Measurements from ENCODE around the gene RAB3IP.

DNA sequence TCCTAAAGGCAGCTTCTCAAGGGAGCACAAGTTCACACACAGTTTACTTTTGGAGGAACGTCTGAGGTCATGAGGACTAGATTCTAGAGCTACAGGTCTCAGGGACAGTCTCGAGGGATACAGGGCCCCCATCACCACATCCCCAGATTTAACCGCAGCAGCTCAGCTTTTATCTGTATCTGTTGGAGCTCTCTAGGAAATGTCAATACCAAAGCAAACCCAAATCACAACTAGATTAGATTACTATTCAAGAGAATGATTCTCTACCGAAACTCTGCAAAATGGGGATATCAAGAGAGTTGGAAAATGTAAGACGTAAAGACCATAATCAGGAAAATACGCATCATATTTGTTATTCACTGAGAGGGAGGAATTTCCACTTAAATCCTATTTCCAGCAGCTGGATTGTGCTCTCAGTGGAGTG, 82.4 kb downstream of the RAB3IP start:
- TF ChIP-seq, protein P1, sequence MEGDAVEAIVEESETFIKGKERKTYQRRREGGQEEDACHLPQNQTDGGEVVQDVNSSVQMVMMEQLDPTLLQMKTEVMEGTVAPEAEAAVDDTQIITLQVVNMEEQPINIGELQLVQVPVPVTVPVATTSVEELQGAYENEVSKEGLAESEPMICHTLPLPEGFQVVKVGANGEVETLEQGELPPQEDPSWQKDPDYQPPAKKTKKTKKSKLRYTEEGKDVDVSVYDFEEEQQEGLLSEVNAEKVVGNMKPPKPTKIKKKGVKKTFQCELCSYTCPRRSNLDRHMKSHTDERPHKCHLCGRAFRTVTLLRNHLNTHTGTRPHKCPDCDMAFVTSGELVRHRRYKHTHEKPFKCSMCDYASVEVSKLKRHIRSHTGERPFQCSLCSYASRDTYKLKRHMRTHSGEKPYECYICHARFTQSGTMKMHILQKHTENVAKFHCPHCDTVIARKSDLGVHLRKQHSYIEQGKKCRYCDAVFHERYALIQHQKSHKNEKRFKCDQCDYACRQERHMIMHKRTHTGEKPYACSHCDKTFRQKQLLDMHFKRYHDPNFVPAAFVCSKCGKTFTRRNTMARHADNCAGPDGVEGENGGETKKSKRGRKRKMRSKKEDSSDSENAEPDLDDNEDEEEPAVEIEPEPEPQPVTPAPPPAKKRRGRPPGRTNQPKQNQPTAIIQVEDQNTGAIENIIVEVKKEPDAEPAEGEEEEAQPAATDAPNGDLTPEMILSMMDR (IDR thresholded peaks at IDR 0.05) = no peak
- TF ChIP-seq POLR2A (IDR thresholded peaks at IDR 0.05) = no peak

All from heart left ventricle (tissue), 13 donors.